SK-N-SH (cell line): ENCODE results near the gene CTLA4.

ENCODE experiments used
- POLR2AphosphoS5 ChIP-seq: IDR thresholded peaks from 2 replicates; pipeline ENCODE4 v1.6.1; 2012; ENCODE audit warnings: low read depth, low read length
- TF ChIP-seq, protein P1 (sequence below): fragments of 200-600 bp; sonication (generic); IDR thresholded peaks from 2 replicates; pipeline ENCODE4 v1.6.1; 2017; ENCODE audit warnings: antibody characterized with exemption, mild to moderate bottlenecking, moderate library complexity
- TF ChIP-seq, protein P2 (sequence below): IDR thresholded peaks from 2 replicates; pipeline ENCODE4 v1.6.1; 2012; ENCODE audit warnings: mild to moderate bottlenecking, low read depth, low read length, moderate library complexity
- TF ChIP-seq, protein P3 (sequence below): IDR thresholded peaks from 2 replicates; pipeline ENCODE4 v1.4.0; 2012; ENCODE audit warnings: low read depth
- TF ChIP-seq, protein P4 (sequence below): IDR thresholded peaks from 2 replicates; pipeline ENCODE4 v1.4.0; 2012; ENCODE audit warnings: low read depth, borderline replicate concordance
- TF ChIP-seq, protein P5 (sequence below): IDR thresholded peaks from 2 replicates; pipeline ENCODE4 v1.4.0; 2012; ENCODE audit warnings: low read depth, borderline replicate concordance

DNA sequence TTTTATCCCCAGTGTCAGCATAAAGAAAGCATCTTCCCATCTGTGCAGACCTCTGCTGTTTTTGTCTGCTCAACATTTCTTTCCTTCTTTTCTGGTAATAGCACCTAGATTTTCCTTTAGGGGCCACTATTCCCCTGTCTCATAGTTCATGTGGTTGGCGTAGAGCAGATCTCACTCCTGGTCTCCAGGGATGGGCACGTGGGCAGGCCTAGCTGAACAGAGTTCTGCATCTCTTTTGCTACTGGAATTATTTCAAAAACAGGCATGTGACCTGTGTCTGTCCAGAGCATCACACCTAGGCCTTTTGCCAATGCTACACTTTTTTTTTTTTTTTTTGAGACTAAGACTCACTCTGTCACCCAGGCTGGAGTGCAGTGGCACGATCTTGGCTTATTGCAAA is 51.3 kb downstream of the CTLA4 start:
- TF ChIP-seq, protein P1, sequence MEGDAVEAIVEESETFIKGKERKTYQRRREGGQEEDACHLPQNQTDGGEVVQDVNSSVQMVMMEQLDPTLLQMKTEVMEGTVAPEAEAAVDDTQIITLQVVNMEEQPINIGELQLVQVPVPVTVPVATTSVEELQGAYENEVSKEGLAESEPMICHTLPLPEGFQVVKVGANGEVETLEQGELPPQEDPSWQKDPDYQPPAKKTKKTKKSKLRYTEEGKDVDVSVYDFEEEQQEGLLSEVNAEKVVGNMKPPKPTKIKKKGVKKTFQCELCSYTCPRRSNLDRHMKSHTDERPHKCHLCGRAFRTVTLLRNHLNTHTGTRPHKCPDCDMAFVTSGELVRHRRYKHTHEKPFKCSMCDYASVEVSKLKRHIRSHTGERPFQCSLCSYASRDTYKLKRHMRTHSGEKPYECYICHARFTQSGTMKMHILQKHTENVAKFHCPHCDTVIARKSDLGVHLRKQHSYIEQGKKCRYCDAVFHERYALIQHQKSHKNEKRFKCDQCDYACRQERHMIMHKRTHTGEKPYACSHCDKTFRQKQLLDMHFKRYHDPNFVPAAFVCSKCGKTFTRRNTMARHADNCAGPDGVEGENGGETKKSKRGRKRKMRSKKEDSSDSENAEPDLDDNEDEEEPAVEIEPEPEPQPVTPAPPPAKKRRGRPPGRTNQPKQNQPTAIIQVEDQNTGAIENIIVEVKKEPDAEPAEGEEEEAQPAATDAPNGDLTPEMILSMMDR, result no peak
- TF ChIP-seq, protein P2, sequence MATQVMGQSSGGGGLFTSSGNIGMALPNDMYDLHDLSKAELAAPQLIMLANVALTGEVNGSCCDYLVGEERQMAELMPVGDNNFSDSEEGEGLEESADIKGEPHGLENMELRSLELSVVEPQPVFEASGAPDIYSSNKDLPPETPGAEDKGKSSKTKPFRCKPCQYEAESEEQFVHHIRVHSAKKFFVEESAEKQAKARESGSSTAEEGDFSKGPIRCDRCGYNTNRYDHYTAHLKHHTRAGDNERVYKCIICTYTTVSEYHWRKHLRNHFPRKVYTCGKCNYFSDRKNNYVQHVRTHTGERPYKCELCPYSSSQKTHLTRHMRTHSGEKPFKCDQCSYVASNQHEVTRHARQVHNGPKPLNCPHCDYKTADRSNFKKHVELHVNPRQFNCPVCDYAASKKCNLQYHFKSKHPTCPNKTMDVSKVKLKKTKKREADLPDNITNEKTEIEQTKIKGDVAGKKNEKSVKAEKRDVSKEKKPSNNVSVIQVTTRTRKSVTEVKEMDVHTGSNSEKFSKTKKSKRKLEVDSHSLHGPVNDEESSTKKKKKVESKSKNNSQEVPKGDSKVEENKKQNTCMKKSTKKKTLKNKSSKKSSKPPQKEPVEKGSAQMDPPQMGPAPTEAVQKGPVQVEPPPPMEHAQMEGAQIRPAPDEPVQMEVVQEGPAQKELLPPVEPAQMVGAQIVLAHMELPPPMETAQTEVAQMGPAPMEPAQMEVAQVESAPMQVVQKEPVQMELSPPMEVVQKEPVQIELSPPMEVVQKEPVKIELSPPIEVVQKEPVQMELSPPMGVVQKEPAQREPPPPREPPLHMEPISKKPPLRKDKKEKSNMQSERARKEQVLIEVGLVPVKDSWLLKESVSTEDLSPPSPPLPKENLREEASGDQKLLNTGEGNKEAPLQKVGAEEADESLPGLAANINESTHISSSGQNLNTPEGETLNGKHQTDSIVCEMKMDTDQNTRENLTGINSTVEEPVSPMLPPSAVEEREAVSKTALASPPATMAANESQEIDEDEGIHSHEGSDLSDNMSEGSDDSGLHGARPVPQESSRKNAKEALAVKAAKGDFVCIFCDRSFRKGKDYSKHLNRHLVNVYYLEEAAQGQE, result no peak
- TF ChIP-seq, protein P3, sequence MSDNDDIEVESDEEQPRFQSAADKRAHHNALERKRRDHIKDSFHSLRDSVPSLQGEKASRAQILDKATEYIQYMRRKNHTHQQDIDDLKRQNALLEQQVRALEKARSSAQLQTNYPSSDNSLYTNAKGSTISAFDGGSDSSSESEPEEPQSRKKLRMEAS, result no peak
- TF ChIP-seq POLR2AphosphoS5, result no peak
- TF ChIP-seq, protein P4, sequence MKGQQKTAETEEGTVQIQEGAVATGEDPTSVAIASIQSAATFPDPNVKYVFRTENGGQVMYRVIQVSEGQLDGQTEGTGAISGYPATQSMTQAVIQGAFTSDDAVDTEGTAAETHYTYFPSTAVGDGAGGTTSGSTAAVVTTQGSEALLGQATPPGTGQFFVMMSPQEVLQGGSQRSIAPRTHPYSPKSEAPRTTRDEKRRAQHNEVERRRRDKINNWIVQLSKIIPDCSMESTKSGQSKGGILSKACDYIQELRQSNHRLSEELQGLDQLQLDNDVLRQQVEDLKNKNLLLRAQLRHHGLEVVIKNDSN, result no peak
- TF ChIP-seq, protein P5, sequence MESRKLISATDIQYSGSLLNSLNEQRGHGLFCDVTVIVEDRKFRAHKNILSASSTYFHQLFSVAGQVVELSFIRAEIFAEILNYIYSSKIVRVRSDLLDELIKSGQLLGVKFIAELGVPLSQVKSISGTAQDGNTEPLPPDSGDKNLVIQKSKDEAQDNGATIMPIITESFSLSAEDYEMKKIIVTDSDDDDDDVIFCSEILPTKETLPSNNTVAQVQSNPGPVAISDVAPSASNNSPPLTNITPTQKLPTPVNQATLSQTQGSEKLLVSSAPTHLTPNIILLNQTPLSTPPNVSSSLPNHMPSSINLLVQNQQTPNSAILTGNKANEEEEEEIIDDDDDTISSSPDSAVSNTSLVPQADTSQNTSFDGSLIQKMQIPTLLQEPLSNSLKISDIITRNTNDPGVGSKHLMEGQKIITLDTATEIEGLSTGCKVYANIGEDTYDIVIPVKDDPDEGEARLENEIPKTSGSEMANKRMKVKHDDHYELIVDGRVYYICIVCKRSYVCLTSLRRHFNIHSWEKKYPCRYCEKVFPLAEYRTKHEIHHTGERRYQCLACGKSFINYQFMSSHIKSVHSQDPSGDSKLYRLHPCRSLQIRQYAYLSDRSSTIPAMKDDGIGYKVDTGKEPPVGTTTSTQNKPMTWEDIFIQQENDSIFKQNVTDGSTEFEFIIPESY, result no peak
